OCI-M2 (cell line): Measurements from ENCODE around the gene EPHA3.

Source experiments
- DNase-seq: peaks from one replicate; lab custom pipeline; 2025; ENCODE audit not compliant: unreplicated experiment; lab: John Stamatoyannopoulos, UW

EPHA3 gene

DNA sequence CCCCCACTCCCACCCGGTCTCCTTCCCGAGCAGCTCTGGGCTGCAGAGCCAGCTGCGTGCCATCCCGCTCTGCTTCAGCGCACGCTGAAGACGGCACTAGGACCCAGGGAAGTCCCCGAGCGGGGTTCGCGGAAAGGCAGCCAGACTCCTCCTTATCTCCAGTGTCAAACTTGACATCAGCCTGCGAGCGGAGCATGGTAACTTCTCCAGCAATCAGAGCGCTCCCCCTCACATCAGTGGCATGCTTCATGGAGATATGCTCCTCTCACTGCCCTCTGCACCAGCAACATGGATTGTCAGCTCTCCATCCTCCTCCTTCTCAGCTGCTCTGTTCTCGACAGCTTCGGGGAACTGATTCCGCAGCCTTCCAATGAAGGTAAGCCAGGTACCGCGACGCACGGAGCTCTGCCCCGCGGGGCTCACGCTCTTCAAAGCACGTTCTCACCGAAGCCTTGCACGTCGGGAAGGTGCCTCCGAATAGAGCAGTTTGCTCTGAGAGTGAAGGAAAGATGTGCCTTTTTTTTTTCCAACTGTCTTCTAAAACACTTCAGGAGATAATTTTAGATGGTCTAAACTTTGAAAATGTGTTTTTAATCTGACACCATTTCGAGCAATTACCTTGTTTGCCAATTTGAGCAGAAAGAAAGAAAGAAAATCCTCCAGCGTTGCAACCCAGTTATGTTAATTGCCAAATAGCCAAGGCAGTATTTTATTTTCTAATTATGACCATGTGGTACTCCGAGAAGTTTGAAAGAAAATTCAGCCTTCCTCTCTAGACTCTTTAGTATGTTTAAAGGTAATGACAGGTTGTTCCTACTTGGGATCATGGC, at the start of gene EPHA3:
EPHA3 (plus strand) TSS at position 161 of the 830 bp plus-strand sequence; CDS start at position 289, 128 bp downstream.
- peak; percentile 14 for DNase-seq

- no peak for DNase-seq
These were observed 49.0 kb upstream of the EPHA3 start for GRCh38 chr3:89058371-89058770.

DNA sequence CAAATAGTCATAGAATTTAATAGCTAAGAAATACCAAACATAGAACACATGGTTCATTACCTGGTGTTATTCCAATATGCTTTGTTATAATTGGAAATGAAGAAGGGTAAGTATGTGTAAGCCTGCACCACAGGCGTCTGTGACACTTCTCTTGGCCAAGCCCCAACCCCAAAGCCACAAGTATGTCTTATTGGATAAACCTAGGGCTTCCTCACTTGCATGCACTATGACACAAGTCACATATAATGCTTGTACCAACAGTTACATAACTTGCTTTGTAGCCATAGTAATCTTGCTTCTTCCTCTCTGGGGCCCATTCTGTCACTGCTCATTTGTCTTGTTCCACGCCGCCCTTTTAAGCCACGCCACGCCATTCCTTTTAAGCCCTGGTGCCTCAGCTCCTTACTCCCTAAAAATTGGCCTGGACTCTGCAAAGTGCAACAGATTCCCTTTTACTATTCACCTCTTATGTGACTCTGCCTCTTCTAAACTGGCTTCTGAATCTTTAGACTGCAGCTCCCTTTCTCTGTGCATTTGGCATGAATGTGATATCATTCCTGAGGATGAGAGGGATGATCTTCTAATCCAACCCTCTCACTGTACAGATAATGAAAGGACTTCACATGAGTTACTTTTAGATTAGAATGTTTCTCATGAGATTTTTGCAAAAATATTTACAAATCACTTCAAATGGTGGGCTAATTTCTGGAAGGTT, 48.1 kb upstream of the EPHA3 start:
- DNase-seq = no peak

GRCh38 chr3:89061259-89061658, 46.2 kb upstream of the EPHA3 start:
- DNase-seq = no peak

DNA sequence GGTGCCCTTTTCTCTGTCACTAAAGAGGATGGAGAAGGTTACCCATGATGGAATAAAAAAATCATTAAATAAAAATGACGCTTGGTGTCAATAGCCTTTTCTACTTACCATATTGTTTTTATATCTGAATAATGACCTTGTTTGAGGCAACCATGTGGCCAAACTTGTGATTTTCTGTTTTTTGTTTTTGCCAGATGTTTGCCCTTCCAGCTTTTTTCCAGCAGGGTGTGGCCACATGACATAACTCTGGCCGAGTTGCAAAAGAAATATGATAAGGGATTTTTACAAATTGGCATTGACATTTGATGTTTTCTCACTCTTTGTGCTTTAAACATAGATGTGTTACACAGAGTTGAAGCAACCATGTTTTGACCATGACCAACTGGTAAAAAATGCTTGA, 39.7 kb upstream of the EPHA3 start:
- no peak for DNase-seq

DNA sequence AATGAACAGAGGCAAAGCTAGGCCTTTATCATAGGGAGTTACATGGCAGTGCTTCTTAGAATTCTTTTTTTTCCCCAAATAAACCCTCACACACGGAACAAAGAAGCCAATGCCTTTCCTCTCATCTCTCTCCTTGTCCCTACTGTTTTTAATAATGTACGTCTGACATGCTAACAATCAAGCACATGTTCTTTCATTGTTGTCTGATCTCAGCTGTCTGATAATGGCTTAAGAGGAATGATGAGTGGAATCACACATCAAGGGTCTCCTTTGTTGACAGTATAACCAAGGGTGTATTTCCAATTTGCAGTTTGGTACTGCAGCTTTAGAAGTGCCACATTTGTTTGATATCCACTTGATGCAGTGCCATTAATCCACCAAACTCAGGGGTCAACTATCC, 34.8 kb upstream of the EPHA3 start:
- no peak for DNase-seq

DNA sequence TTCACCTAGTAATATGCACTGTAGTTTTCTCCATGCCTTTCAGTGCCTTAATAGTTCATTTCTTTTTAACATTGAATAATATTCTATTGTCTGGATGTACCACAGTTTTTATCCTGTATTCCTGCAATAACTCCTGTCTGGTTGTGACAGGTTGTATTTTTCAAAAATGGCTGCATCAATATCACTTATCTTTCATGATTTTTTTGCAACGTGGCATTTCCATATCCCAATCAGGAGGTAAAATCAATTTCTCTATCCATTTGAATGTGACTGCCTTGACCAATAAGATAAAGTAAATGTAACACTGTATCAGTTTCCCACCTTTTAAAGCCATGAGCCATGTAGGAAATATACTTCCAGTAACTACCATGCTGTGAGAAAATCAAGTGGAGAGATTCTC, 27.5 kb upstream of the EPHA3 start:
- DNase-seq = no peak

DNA sequence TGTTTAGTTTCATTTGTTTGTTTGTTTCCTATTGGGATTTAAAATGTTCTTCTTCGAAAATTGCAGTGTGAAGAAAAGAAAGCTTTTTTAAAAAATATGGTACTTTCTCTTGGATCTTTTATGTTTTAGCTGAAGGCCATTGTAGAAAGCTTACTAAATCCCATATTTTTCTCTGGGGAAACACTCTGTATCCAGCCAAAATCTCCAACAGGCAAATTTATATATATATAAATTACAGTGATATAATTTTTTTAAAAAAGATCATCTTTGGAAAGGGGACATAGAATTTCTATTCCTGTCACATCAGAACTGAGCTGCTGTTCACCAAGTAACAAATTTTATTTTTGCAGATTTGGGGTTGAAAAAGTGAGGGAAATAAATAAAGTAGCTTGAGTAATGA, 19.6 kb upstream of the EPHA3 start:
- no peak for DNase-seq

- no peak for DNase-seq
These were observed 9.2 kb upstream of the EPHA3 start for GRCh38 chr3:89098173-89098572.

DNA sequence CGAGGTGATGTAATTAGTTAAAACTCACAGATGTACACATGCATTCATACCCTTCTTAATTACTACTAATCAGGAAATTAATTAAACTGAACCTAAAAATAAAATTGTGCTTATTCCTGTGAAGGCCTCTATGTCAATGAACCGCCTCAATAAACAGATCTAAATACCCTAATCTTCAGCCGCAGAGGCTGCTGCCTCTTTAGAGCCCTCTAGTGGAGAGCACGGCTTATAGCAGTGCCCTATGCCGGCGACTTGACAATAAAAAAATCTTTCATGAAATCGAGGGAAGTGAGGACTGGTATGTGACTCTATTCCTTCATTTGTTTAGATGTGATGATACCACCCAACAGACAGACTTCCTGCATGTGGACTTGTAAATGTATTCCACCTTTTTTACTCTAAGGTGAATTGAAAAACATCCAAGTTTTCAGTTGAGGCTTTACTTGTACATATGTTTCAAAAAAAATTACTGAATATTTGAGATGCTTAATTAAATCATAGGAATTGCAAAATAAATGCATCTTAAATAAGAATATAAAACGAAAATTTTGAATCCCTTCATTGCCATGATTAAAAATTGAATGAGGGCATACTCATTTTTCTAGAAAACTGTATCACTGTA, 8.3 kb upstream of the EPHA3 start:
- no peak for DNase-seq

GRCh38 chr3:89101251-89101650, 6.2 kb upstream of the EPHA3 start:
- no peak for DNase-seq

- DNase-seq = no peak
These were observed 5.5 kb upstream of the EPHA3 start for GRCh38 chr3:89101921-89102320.

- DNase-seq = no peak
These were observed 2.9 kb upstream of the EPHA3 start for GRCh38 chr3:89104499-89104898.

GRCh38 chr3:89105503-89105902, 1.9 kb upstream of the EPHA3 start:
- DNase-seq = no peak

GRCh38 chr3:89108291-89108550, 800 bp downstream of the EPHA3 start:
- no peak for DNase-seq

DNA sequence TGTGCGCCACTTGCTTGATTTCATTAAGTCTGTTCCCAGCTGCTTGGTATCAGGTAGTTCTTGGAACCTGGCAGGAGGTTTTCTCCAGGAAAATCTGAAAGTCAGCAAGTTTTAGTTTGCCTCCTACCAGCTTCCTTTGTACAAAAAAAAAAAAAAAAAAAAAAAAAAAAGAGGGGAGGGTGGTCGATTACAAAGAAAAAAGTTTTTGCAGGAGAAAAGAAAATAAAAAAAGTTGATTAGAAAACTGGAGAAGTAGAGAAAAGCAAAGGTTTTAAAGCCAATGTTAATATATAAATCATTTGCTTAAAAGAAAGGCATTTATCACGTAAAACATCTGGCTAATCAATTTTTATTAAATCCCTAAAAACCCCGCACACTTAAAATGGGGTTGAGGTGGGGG, 5.9 kb downstream of the EPHA3 start:
- DNase-seq = no peak

DNA sequence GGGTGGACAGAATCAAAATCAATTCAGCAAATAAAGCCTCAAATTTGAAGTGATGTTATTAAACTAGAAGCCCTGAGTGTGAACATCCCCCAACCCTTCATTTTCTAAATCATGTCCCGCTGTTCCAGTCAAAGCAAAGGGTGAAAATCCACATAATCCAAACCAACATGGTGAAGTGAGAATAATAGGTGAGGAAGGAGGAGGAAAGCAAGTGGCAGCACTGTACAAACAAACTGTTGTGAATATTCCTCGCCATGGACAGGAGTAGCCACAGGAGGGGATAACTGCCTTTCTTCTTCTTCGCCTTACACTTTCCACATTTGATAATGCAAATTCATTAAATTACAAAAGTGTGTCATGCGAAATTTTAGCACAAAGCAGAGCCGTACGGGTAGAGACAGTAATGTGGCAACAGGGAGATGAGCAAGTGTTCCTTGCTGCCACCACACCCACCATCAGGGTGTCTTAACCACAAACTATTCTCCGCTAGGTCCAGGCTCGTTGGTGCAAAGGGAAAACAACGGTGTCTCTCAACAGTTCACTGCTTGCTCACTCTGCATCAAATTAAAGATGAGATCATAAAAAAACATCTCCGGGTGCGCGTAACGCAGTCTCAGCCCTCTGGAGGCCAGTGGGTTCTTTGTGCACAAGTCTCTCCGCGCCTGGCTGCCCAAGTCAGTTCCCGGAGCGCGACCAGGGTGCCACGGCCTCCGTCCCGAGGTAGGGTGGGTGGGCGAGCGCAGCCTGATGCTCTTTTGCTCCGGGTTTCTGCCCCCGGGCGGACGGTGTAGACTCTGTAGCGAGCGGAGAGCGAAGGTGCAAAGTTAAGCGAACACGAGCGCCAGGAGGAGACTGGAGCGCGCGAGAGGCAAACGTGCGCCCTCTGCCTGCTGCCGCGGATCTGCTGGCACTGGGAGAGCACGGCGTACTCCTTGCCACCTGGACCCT, 6.7 kb downstream of the EPHA3 start:
- DNase-seq = no peak

GRCh38 chr3:89114841-89115223, 7.4 kb downstream of the EPHA3 start:
- DNase-seq = no peak

GRCh38 chr3:89116476-89116875, 9.1 kb downstream of the EPHA3 start:
- DNase-seq = no peak

DNA sequence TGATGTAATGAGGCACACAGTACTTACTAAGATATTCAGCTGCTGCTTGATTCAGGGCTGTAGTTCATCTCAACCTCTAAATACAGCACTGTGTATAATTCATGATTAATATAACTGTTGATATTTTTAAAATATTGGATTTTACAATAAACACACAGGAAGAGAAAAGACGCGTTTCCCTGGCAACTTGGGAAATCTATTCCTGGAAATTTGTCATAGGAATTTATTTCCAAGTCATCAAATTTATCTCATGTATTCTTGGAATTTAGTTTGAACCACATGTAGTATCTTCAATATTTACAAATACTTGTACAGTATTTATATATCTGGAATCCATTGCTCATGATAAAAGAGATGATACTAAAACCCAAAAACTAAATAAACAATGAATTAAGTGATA, 30.6 kb downstream of the EPHA3 start:
- DNase-seq = no peak

GRCh38 chr3:89139870-89140269, 32.4 kb downstream of the EPHA3 start:
- DNase-seq = no peak
